HG03039 (cell line): ENCODE measurements around the gene EGLN2.
"Not testable (repeated sequence)": the region's sequence is repeated elsewhere in the genome, so short reads cannot be mapped to it uniquely, and the experiment has no call there.

ENCODE experiments used
- ATAC-seq: cut with Tn5 transposase; IDR thresholded peaks from one replicate; pipeline ENCODE4 v1.9.1; 2021; ENCODE audit warnings: mild to moderate bottlenecking, moderate library complexity; ENCODE audit not compliant: unreplicated experiment

The EGLN2 gene

GRCh38 chr19:40798683-40799557 lies at the start of gene EGLN2:
EGLN2 (plus strand) TSS chr19:40799191; CDS start chr19:40800573, 1,382 bp downstream.
- peak; percentile 70 for ATAC-seq

GRCh38 chr19:40750058-40750873 lies 48.7 kb upstream of the EGLN2 start, which contains the start of gene ACTMAP:
ACTMAP (minus strand) TSS chr19:40750477; CDS start chr19:40749803, 674 bp downstream.
- peak; percentile 74 for ATAC-seq

GRCh38 chr19:40750874-40751537 lies 48.0 kb upstream of the EGLN2 start, which contains the start of gene SNRPA:
SNRPA (plus strand) TSS chr19:40751203; CDS start chr19:40751409, 206 bp downstream.
- ATAC-seq: peak; percentile 49

- ATAC-seq: no peak
These were observed 46.7 kb upstream of the EGLN2 start for GRCh38 chr19:40752257-40752781.

DNA sequence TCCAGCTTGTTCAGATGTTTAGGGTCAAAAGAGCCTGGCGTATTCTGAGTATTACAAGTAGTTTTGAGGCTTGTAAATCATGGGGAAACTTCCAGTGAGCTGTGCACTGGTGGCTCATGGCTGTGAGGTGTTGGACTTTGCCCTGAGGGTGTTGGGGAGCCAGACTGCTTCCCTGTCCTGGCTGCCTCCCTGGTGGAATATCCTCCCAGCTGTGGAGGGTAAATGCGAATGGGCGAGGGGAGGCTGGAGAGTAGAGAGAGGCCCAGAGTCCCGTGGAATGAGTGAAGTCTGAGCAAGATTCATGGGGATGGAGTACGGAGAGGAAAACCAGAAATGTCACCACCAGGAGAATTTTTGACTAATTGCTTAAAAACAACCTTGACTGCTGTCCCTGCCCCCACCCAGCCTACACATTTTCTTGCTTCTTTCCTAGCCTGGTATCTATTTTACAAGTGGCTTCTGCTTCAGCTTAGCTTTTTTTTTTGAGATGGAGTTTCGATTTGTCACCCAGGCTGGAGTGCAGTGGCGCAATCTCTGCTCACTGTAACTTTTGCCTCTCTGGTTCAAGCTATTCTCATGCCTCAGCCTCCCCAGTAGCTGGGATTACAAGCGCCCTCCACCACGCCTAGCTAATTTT lies 44.3 kb upstream of the EGLN2 start:
- ATAC-seq: no peak

GRCh38 chr19:40755248-40755624 lies 43.8 kb upstream of the EGLN2 start:
- ATAC-seq: no peak

- ATAC-seq: no peak
These were observed 43.2 kb upstream of the EGLN2 start for GRCh38 chr19:40755791-40756190.

GRCh38 chr19:40756502-40757110 lies 42.4 kb upstream of the EGLN2 start:
- ATAC-seq: no peak

DNA sequence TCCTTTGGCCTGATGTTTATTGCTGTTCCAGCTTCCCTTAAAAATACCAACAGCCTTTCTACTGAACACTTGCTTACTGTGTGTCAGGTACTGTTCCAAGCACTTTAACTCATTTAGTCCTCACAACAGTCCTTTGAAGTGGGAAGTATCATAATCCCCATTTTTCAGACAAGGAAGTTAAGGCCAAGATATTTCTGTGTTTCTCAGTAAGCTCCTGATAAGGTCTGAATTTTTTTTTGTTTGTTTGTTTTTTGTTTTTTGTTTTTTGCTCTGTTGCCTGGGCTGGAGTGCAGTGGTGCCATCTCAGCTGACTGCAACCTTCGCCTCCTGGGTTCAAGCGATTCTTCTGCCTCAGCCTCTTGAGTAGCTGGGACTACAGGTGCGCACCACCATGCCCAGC lies 40.5 kb upstream of the EGLN2 start:
- ATAC-seq: no peak

DNA sequence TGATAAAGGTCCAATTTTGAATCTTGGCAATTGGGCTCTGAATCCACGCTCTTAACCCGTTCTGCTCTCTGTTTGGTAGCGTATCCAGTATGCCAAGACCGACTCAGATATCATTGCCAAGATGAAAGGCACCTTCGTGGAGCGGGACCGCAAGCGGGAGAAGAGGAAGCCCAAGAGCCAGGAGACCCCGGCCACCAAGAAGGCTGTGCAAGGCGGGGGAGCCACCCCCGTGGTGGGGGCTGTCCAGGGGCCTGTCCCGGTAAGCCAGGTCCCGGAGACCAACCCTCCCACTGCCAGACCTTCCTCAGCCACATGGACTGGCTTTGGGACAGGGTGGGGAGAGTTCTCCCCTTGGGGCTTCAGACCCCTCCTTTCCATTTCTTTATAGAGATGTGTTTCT lies 39.6 kb upstream of the EGLN2 start:
- no peak for ATAC-seq

GRCh38 chr19:40762754-40763470 lies 36.1 kb upstream of the EGLN2 start:
- no peak for ATAC-seq

- no peak for ATAC-seq
These were observed 35.5 kb upstream of the EGLN2 start for GRCh38 chr19:40763526-40763925.

- no peak for ATAC-seq
These were observed 35.0 kb upstream of the EGLN2 start for GRCh38 chr19:40763963-40764362.

- not testable (repeated sequence) for ATAC-seq
These were observed 32.6 kb upstream of the EGLN2 start for GRCh38 chr19:40766385-40766784.

GRCh38 chr19:40768869-40769268 lies 30.1 kb upstream of the EGLN2 start:
- ATAC-seq: no peak

GRCh38 chr19:40771101-40771862 lies 27.7 kb upstream of the EGLN2 start:
- ATAC-seq: not testable (repeated sequence)

GRCh38 chr19:40774916-40775631 lies 23.9 kb upstream of the EGLN2 start, which contains the start of gene MIA:
MIA (plus strand) TSS chr19:40775521; CDS start chr19:40775543, 22 bp downstream.
- ATAC-seq: no peak

GRCh38 chr19:40775632-40776022 lies 23.4 kb upstream of the EGLN2 start:
- no peak for ATAC-seq
